GM19397 (cell line): ENCODE measurements around the gene FCRLB.
"Not testable (repeated sequence)": the region's sequence is repeated elsewhere in the genome, so short reads cannot be mapped to it uniquely, and the experiment has no call there.

ENCODE experiments used
- ATAC-seq: cut with Tn5 transposase; IDR thresholded peaks from one replicate; pipeline ENCODE4 v1.9.1; 2021; ENCODE audit warnings: mild to moderate bottlenecking, moderate library complexity; ENCODE audit not compliant: unreplicated experiment

The FCRLB gene, protein sequence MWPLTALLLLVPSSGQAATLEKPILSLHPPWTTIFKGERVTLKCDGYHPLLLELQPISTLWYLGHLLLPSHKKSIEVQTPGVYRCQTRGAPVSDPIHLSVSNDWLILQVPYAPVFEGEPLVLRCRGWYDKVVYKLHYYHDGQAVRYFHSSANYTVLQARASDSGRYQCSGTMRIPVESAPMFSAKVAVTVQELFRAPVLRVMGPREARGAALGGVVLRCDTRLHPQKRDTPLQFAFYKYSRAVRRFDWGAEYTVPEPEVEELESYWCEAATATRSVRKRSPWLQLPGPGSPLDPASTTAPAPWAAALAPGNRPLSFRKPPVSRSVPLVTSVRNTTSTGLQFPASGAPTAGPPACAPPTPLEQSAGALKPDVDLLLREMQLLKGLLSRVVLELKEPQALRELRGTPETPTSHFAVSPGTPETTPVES

DNA sequence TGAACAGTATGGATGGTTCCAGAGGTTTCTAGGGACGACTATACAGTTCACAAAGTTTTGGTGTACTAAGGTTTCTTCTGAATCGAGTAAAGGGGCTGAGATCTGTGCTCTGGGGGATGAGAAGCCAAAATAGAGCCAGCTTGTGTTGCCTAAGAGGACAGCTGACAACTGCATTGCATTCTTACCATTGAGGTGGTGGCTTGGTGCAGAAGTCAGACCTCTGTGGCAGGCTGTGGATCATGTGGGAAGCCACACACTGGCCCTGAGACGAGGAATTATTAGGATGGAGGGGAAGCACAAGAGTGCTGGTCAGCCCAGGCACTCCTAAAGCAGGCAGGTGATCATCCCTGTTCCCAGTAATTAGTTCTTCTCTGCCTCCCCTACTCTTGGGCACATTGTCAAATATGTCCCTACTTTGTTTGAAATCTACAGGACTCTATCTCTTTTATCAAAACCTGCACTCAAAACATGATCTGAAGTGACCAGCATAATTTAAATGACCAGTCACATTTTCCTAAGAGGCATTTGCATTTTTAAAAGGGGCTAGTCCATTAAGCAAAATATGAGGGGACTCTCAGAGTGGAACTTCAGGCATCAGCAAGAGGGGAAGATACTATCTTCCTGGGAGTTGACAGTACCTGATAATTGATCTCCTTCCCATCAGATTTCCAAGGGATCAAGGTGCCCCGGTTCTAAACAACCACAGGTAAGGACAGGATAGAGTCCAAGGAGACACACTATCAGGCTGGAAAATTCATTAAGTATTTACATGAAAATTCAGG, at the start of gene FCRLB:
FCRLB (plus strand) TSS at position 589 of the 782 bp plus-strand sequence. CDS start 1,129 bp downstream, outside the sequence.
- ATAC-seq, result no peak

DNA sequence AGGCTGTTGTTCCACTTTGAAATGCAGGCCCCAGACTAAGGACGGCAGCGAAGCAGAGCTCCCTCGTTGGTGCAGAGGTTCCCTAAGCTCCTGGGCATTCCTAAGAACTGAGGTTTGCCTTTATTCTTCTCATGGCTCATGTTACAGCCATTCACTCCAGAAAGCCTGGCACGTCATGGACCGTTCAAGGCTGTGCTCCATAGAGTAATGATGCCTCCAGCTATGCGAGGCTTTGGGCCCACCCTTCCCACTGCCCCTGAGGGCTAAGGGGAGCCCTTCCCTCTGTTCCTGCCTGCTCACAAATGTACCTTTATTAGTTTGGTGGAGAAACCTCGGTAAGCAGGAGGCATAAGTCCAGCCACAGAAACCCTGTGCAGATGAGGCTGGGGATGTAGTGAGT, 47.9 kb upstream of the FCRLB start:
- not testable (repeated sequence) for ATAC-seq

DNA sequence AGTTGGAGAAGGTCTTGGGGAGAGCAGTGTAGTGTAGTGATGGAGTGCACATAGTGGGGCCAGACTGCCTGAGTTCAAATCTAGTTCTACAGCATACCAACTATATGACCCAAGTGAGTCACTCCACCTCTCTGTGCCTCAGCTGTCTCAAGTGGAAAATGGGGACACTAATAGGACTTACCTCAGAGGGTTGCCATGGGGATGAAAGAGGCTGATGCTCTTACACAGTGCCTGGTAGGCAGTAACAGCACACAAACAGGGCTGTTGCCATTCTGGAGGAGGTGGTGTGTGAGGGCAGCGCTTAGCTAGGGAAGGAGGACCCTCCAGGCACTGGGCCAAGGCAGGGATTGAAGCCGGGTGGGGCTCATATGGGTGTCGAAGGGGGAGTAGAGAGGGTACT, 46.9 kb upstream of the FCRLB start:
- ATAC-seq, result not testable (repeated sequence)

DNA sequence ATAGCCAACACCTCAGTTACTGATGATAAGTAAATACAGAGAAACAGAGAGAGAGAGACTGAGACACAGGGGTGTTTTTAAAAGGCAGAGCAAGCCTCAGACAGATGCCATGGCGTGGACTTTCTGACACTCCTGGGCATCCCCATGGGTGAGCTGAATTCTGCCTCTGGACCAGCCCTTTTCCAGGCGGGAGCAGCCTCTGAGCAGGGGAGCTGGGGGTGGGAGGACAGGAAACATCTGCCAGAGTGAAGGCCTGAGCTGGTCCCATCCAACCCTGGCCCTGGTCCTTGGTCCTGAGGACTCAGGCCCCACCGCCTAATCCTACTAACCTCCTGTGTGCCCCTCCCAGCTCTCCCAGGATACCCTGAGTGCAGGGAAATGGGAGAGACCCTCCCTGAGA, 46.4 kb upstream of the FCRLB start:
- ATAC-seq, result not testable (repeated sequence)

DNA sequence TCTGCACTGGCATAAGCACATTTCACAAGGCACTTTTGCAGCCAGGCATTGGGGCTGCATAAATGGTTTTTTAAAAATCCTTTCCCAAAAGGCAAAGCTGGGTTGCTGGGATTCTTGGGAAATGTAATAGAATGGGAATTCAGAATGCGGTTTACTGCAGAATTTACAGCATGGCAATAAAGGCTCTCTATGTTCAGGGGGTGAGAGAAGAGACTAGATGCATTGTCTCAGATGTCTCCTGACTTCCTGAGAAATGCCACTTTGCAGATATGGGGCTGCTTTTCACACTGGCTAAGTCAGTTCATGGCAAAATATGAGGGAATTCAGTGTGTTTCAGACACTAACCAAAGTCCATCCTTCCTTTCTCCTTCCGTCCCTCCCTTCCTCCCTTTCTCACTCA, 44.9 kb upstream of the FCRLB start:
- no peak for ATAC-seq

DNA sequence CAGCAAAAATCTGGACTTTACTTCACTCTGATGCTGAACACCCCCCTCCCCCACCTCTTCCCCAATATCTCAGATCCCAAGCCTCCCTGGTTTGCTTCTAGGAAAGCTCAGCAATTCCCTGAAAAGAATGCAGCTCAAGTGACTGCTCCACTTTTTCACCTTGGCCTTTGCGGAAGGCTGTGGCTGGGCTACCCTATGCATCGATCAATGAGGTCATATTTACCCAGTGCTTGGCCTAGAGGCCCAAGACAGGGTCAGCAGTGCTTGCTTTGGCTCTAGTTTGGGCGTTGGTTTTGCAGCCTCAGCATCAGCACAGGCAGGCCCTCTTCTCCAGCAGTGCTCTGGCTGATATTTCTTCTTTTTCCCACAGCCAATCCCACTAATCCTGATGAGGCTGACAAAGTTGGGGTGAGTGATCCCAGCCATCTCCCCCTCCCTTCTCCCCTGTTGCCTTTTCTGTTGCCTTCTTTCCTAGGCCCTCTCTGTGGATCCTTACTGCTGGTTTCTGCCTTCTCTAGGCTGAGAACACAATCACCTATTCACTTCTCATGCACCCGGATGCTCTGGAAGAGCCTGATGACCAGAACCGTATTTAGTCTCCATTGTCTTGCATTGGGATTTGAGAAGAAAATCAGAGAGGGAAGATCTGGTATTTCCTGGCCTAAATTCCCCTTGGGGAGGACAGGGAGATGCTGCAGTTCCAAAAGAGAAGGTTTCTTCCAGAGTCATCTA, 44.2 kb upstream of the FCRLB start:
- ATAC-seq, result no peak

DNA sequence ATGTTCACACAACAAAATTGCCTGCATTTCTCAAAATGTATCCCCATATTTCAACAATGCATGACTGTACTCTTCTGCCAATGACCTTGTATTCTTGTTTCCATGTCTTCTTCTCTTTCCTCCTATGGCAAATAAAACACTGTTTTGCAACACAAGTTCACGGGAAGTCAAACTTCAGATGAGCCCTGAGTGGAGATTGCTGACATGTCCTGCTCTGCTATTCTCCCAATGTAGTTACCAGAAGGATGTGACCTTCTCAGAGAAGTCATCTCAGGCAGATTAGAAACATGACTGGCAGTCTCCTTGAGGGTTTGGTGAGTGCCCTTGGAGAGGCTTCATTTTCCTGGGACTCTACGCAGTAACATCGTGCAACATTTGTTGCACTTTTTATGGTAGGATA, 42.8 kb upstream of the FCRLB start:
- no peak for ATAC-seq

DNA sequence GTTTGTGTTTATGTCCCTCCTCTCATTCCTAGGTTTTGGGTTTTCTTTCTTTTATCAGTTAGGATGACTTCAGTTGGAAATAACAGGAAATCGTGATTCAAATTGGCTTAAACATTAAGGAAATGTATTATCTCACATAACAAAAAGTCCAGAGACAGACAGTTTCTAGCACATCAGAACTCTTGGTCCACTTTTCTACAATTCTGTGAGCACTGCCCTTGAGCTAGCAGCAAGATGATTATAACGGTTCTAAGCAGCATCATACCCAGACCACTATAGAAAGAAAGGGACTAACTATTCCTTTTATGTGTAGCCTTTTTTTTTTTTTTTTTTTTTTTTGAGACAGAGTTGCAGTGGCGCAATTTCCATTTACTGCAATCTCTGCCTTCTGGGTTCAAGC, 39.5 kb upstream of the FCRLB start:
- no peak for ATAC-seq

DNA sequence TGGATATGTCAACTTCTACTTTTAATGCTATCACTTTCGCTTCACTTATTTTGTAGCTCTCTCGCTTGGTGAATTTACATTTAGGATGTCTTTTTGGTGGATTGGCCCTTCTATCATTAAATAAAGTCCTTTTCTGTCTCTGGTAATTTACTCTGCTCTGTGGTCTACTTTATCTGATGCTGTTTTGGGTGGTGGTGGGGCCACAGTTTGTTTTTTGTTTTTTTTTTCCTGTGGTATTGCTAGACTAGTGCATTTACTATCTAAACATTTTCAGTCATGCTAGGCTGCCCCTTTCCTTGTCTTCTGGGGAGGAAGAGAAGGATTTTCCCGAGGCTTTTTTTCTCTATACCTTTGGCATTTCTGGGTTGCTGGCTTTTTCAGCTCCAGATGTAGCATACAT, 32.4 kb upstream of the FCRLB start:
- ATAC-seq, result no peak

DNA sequence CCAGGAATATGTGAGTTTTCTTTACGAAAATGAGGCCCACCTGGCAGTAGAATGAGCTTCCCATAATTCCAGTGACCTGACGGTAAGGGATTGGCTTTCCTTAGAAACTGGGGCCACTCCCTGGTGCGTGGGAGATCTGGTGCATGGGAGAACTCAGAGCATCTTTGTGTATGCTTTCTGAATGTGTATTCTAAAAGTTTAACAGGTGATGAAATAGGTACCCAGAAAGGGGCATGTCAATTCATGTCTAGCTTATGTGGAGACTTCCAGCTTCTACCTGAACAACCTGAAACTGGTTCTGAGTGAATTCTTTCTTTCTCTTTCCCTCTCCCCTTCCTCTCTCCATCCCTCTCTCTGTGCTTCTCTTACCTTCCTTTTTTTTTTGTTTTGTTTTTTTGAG, 29.5 kb upstream of the FCRLB start:
- no peak for ATAC-seq

DNA sequence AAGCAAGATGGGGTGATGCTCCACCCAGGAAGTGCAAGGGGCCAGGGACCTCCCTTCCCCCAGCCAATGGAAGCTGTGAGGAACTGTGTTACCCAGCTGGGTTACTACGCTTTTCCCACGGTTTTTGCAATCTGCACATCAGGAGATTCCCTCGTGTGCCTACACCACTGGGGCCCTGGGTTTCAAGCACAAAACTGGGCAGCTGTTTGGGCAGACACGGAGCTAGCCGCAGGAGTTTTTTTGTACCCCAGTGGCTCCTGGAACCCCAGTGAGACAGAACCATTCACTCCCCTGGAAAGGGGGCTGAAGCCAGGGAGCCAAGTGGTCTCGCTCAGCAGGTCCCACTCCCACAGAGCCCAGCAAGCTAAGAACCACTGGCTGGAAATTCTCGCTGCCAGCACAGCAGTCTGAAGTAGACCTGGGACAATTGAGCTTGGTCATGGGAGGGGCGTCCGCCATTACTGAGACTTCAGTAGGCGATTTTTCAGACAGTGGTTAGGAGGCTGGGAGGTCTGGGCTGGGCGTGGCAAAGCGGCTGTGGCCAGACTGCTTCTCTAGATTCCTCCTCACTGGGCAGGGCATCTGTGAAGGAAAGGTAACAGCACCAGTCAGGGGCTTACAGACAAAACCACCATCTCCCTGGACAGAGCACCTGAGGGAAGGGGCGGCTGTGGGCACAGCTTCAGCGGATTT, 28.2 kb upstream of the FCRLB start:
- ATAC-seq, result not testable (repeated sequence)

DNA sequence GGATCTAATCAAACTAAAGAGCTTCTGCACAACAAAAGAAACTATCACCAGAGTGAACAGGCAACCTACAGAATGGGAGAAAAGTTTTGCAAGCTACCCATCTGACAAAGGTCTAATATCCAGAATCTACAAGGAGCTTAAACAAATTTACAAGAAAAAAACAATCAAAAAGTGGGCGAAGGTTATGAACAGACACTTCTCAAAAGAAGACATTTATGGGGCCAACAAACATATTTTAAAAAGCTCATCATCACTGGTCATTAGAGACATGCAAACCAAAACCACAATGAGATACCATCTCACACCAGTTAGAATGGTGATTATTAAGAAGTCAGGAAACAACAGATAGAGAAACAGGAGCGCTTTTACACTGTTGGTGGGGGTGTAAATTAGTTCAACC, 23.0 kb upstream of the FCRLB start:
- ATAC-seq, result not testable (repeated sequence)

DNA sequence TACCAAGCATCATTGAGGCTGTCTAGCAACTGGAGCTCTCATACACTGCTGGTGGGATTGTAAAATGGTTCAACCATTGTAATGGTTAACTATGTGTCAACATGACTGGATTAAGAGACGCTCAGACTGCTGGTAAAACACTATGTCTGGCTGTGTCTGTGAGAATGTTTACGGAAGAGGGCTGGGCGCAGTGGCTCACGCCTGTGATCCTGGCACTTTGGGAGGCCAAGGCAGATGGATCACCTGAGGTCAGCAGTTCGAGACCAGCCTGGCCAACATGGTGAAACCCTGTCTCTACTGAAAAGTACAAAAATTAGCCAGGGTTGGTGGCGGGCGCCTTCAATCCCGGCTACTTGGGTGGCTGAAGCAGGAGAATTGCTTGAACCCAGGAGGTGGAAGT, 19.1 kb upstream of the FCRLB start:
- no peak for ATAC-seq

DNA sequence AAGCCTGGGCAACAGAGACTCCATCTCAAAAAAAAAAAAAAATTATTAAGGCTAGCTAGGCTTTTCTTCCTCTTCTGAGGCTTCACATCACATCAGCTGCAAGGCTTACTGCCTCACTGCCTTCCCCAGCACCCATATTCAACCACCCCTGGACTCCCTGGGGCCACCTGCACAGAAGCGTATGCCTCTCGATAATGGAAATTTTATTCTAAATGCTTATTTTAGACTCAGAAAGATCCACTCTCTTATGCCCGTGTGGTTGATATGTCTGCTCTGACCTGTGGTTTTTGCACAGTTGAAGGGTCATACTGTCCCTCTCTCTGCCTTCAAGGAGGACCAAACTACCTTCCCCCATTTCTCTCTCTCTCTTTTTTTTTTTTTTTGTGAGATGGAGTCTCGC, 15.8 kb upstream of the FCRLB start:
- peak; percentile 48 for ATAC-seq

DNA sequence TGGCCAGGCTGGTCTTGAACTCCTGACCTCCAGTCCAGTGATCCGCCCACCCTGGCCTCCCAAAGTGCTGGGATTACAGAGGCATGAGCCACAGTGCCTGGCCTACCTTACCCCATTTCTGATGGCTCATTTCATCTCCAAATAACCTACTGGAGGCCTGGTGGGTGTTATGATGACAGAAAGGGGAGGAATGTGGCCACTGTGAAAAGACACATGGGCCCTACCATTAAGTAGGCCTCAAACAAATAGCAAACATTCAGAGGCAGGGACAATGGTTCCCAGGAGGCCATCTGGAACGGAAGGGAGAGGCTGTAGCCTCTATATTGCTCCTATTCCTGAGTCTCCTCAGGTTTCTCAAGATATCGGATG, 15.2 kb upstream of the FCRLB start:
- no peak for ATAC-seq

DNA sequence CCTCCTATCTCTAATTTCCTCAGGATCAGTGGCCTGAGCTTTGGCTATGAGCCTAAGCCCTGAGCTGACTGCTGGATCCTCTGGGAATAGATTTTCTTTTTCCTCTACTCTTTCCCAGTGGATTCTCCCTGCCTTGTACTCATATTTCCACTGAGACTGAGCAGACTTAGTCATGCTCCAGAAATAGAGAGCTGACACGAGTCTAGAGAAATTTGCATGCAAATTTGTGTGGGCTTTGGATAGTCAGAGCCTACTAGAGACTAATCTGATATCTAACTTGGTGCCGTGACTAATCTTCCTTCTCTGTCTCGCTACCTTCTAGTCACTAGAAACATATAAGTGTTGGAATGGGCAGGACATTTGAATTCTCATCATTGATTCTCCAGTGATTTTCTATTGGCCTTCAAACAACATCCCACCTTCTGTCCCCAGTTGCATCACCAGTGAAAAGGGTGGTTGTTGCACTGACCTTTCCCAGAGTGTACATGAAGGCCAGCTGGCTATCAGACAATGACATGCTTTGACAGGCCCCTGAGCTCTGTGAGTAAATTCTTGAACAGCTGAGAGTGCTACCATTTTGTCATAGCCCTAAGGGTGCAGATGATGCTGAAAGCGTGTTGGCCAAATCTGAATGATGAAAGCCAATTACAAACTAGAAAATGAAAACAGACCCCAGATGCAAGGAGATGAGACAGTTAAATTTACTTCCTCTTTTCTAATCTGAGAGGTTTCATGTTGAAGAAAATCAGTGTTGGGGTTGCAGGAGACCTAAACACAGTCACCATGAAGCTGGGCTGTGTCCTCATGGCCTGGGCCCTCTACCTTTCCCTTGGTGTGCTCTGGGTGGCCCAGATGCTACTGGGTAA, 14.6 kb upstream of the FCRLB start, which contains the start of gene FCRLA:
FCRLA (plus strand) TSS at position 748 of the 866 bp plus-strand sequence; CDS start at position 784, 36 bp downstream.
- ATAC-seq, result peak; percentile 53

DNA sequence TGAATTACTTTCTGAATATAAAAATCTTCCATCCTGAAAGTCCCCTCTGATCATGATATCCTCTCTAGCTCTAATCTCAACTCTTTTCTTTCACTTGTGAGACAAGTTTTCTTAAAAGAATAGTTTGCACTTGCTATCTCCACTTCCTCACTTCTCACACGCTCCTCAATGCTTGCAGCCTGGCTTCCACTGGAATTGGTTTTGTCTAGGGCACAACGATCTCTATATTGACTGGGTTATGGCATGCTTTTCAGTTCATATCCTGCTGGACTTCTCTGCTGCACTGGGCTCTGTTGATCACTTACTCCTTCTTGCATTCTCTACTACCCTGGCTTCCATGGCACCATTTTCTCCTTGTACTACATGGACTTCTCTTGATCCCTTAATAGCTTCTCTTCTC, 13.8 kb upstream of the FCRLB start:
- ATAC-seq, result no peak

DNA sequence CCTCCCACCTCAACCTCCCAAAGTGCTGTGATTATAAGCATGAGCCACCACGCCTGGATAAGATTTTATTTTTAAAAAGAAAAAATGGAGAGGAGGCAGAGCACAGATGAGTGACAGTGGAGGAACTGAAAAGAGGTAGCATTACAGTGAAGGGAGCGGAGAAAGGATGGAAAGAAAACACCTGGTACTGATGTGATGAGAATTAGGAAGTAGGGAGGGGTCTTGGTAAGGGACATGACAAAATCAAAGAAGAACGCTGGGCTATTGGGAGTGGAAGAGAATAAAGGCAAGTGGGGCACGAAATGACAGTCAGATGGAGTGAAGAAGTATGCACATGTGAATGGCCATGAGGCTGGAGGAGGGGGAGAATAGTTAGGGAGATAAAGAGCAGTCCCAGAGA, 12.0 kb upstream of the FCRLB start:
- ATAC-seq, result no peak

DNA sequence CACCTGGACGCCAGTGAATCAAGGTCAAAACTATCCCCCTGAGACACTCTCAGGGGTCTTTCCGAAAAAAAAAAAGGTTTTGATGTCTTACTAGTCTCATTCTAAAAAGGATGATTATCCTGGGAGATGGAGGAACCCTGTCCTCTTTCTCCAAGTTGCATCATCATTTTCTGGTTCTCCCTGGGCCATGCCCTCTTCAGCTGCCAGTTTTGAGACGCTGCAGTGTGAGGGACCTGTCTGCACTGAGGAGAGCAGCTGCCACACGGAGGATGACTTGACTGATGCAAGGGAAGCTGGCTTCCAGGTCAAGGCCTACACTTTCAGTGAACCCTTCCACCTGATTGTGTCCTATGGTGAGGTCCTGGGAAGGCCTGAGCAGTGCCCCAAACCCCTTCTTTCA, 10.8 kb upstream of the FCRLB start:
- ATAC-seq, result no peak
